Erythroblast (primary cell): ENCODE measurements around the gene GFOD1.
A peak's percentile ranks its signal among the peaks of the same experiment; 100 is the strongest.

ENCODE experiments used
- DNase-seq, 2 experiments: peaks; one replicate each; lab custom pipeline; 2025; lab: John Stamatoyannopoulos, UW
- GATA1 ChIP-seq: IDR thresholded peaks from 2 replicates; pipeline ENCODE4 v1.6.1; 2011; ENCODE audit warnings: low read depth, mild to moderate bottlenecking, control low read depth, low read length, moderate library complexity
- POLR2A ChIP-seq: IDR thresholded peaks from 2 replicates; pipeline ENCODE4 v1.6.1; 2011; ENCODE audit warnings: mild to moderate bottlenecking, low read length

Gene GFOD1

DNA sequence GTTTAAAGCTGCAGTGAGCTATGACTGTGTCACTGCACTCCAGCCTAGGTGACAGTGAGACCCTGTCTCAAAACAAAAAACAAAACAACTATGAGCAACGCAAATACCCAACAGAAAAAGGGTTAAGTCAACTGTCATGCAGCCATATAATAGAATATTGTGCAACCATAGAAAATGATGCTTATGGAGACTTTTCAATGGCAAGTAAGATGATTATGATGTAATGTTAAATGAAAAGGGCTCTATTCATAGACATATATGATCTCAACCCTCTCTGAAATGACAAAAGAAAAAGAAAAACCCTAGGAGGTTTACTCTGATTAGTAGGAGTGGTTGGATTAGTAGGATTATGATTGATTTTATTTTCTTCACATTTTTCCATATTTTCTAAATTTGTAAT, 117.8 kb downstream of the GFOD1 start:
- TF ChIP-seq POLR2A = no peak
- no peak for TF ChIP-seq GATA1
- no peak for DNase-seq

DNA sequence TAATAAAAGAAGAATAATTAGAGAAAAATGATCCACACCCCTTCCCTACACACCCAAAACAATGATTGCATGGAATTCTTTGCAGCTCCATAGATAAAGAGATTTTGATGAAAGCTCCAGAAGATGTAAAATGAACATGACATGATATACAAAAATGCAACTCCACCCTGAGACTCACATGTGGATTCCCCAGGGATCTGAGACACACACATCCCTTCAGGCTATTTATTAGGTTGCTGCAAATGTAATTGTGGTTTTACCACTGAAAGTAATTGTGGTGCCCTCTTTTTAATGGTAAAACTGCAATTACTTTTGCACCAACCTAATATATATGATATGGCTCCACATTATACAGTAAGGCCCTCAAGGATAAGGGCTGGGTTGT, 118.7 kb downstream of the GFOD1 start:
- TF ChIP-seq POLR2A = no peak
- no peak for TF ChIP-seq GATA1
- no peak for DNase-seq

DNA sequence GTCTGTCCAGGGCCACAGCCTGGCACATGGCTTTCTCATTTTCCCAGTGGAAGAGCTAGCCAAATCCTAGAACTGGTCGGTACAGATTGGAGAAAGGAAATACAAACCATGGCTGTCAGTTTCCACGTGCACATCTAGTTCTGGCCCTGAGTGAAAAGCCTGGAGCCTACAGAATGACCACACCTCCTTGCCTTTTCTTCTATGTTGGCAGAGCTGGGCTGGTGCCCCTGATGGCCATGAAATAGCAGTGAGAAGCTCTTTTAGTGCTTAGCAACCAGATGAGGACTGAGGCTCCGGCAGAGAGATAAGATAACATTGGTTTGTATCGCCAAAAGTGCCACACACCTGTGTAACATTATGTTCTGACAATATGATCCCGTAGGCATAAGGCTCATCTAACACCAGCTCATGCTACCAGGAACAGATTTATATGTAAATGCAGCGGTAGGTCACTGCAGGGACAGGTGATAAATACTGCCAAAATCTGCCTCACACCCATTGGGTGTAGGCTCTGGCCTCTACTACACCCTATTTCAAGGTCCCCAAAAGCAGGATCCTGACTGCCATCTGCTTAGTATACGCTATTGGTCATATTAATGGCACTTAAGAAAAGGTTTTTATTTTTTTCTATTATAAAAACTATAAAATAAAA, 119.2 kb downstream of the GFOD1 start:
- TF ChIP-seq POLR2A (no peak), GATA1 (no peak)
- no peak for DNase-seq

DNA sequence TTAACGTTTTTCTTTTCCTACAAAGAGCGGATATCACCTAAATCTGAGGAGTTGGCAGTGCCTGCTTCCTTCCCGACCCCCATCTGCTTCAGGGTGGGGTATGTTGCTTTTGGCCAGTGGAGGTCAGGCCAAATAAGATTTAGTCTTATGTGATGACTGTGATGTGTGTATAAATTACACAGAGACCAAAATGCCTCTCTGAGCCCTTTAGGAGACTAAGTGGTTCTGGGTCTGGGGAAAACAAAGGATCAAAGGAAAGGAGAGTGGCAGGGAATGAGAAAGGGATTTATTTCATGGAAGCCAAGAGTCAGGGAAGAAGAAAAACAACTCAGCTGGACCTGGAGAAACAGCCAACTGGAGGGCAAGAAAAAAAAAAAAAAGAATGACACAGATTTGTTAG, 120.0 kb downstream of the GFOD1 start:
- no peak for DNase-seq
- TF ChIP-seq GATA1 = no peak
- TF ChIP-seq POLR2A = no peak

DNA sequence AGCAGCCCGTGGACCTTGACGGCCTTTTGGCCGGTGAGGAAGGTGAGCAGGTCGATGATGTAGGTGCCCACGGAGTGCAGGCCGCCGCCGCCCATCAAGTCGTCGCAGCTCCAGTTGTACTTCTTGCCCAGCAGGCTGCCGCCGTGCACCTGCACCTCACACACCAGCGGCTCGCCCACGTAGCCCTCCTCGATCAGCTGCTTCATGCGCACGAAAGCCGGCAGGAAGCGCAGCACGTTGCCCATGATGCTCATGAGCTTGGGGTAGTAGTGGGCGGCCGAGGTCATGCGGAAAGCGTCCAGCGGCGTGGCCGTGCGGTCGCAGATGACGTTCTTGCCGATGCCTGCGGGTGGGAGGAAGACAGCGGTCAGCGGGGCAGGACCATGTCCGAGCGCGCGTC, 122.1 kb downstream of the GFOD1 start:
- TF ChIP-seq POLR2A = no peak
- DNase-seq = no peak

DNA sequence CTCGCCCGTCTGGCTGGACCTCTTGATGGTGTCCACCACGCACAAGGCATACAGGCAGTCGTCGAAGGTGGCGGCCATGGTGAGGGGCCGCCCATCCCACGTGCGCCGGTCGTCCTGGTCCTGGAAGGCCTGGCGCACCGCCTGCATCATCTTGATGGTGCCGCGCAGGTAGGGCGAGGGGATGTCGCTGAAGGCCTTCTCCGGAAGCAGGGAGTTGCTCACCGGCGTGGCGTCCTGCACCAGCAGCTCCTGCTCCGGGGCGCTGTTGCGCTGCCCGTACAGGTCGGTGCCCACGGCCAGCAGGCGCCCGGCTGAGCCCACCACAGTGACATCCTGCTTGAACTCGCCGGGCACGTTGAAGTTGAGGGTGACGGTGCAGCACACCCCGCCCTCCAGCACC, 122.6 kb downstream of the GFOD1 start:
- no peak for TF ChIP-seq POLR2A
- no peak for TF ChIP-seq GATA1
- DNase-seq = no peak

DNA sequence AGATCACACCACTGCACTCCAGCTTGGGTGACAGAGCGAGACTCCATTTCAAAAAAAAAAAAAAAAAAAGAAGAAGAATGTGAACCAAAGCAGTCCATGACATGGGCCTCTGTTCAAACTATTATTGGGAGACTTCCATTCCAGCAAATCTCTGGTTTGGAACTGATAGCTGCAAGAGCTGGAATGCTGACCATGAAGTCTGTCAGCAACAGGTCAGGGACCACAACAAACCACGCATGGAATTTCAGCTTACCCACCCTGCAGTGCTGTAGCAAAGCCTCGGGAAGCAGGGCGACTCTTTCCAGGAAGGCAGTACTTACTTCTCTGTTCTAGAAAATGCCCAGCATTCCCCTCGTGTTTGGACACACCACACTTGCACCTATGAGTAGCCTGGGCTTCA, 125.0 kb downstream of the GFOD1 start:
- TF ChIP-seq POLR2A (no peak), GATA1 (no peak)

DNA sequence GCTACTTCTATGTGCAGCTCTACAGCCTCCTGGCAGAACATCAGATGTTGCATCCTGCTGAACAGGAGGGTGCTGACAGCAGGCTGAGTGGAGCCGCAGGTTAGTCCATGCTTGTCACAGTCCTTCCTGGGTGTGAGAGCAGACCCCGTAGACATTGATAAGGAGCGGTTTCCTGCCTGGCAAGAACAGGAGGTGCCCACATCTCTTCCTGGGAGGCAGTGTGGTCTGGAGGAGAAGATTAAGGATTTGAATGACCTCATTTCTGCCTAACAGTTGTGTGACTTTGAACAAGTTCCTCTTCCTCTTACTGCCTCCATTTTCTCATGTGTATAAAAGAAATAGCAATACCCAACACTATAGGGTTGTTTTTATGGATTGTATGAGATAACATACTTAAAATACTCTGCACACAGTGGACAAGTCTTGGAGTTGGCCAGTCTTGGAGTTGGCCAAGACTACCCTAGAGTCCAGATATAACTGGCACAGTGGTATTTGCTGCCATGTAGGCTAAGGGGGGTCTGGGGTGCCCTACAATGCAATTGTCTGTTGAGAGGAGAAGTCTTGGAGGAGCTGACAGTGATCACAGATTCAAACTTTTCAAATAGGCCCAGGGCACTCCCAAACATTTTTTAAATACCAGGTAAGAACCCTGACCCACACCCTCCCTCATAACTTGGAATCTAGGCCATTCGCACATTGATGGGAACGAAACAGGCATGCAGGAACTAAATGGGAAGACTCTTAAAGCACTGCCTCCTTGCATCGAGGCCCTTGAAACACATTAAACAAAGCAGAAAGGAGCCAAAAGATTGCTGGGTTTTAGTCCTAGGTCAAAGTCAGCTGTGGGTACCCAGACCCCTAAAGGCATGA, 126.5 kb downstream of the GFOD1 start:
- peak; percentile 27 to 57 for DNase-seq
- no peak for TF ChIP-seq POLR2A
- TF ChIP-seq GATA1 = no peak

More for the DNA sequence above, 125.0 kb downstream of the GFOD1 start:
- no peak for DNase-seq

DNA sequence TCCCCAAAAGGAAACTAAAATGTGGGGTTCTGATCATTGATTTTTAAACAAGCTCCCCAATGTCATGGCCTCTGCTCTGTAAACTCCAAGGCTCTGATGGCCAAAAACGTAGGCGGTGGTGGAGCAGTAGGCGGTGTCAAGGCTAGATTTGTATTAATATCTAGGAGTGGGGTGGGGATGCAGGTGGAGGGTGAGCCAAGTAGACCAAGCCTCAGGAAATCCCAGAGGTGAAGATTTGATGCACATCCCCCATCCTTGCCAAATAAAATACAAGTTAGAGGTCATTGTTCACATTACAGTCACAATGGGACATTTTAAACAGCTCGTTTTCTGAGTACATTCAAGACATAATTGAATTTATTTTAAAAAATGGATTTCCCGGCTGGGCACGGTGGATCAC, 128.1 kb downstream of the GFOD1 start:
- TF ChIP-seq GATA1 (no peak), POLR2A (no peak)
- DNase-seq = no peak

DNA sequence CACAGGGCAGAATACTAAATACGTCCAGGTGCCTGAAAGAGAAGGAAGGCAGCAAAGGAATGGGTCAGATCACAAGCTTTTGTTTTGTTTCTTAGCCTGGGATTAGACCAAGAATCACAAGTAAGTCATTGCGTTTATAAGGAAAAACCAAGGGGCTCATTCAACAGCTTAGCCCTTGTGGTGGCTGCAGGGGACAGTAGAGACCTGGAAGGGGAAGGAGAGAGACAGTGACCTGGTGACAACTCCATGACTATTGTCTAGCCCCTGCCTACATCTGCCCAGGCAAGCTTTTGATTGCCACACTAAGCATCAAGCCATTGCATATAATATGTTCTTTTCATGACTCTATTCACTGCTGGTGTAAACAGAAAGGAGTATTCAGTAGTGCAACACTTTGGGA, 128.9 kb downstream of the GFOD1 start:
- DNase-seq = peak in 1 of 2 experiments; percentile 8
- no peak for TF ChIP-seq GATA1
- no peak for TF ChIP-seq POLR2A

DNA sequence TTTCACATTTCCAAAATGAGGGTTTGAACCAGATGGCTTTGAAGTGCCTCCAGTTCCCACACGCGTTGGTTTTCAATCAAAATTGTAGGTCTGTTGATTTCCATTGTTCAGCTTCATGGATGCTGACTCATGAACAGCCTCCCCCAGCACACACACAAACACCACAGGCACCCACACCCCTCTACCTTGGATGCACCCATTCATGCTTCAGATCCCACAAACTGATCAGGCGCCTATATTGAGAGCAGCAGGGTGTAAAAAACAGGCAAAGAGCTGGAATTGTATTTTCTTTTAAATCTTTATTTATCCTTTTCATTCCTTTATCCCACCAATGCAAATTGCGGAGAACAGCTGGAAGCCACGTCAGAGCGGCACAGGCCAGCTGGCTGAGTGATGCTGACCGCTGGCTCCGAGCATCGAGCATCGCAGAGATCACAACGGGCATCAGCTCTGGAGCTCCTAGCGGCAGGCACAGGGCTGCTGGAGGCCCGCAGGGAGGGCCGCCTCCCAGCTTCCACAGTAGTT, 129.8 kb downstream of the GFOD1 start:
- DNase-seq = peak in 1 of 2 experiments; percentile 11
- TF ChIP-seq POLR2A (no peak), GATA1 (no peak)

DNA sequence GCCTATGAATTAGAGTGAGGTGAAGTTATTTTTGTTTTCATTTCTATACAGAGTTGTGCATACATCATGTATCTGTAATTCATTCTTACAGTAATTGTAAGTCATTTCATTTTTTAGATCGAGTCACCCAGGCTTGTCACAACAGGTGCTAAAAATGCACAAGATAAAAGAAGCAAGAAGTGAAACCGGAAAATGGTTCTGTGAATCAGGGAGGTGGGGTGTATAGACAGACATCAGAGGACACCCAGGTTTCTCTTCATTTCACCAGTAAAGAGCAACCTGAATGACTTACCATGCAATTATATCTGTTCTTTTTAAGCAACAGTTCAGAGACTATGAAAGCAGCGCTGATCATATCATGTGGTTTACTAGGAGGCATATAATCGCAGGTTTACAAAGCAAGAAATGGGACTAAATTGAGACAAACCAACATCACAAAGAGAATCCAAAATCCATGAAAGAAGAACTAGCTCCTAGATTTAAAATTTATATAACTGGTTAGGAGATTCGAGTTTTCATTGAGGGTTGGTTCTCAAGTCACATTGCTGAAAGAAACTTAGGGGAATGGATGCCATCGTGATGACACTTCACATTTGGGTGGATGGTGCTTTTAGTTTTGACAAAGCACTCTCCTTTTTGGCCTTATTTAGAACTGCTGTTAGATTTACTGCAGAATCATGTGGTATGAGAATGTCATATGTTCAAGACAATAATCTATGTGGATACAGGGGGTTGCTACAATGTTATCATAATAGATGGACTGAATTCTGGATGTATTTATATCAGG, 131.2 kb downstream of the GFOD1 start:
- no peak for DNase-seq
- TF ChIP-seq GATA1 = no peak
- TF ChIP-seq POLR2A = no peak

DNA sequence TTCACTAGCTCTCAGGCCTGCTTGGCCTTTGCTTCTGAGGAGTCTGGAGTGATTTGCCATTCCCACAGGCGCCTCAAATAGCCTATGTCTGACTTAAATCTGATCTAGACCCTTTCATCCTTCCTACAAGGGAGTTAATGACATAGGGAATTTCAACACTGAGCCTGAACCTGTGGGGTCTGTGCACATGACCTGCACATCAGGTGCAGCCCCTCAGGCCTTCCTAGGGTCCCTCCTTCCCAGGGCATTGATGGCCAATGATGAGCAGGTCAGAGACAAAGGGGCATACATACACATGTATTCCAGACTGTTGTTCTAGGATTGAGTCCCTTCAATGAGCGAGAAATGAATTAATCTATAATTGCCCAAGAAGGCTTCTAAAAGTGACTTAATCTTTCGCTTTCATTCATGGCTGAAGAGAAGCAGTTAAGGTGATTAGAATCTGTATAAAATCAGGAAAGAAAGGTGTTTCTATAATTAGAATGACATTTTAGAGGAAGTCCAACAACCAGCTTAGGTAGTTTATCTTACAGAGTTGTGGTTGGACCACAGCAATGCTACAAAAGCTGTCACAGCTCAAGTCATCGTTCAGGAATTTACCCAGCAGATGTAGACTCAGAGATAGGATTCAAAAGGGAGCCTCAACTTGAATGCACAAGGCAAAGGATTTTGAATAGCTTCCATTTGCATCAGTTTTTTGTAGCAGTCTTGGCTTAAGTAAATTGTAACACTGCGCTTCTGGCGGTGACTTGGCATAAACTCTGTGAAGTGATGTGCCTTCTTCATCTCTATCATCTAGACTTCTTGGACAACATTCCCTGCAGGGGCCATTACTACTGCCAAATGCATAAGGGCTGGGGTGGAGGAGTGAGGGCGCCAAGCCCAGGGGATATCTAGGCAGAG, 132.1 kb downstream of the GFOD1 start:
- TF ChIP-seq GATA1 (no peak), POLR2A (no peak)
- DNase-seq = peak; percentile 23 to 33
